ENCODE data around the gene ALDH4A1.

ALDH4A1 gene

DNA sequence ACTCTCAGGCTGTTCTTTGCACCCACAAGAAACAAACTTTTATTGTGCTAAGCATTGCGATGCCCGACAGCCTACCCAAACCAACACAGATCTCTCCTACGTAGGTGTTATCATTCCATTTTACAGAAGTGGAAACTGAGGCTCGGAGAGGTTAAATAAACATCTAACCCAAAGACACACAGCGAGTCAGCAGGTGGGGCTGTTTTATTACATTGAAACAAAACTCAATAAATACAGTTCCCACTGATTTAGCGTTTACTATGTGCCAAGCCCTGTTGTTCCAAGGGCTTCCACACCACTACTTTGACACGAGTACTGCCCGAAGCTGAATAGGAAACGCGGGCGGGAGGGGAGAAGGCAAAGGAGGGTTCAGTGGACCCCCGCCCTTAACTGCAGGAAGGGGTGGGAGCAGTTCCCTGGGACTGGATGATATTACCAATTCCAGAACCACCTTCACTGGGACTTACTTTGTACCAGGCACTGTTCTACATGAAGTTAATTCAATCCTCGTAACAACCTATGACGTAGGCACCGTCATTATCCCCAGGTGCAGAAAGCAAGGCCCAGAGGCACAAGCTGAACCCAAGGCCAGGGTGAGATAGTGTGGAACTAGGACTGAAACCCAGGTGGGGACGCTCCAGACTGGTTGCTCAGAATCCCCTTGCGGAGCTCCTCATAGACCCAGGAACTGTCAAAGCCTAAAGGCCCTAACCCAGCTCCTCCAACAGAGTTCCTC is 19.3 kb upstream of the ALDH4A1 start:
- TF ChIP-seq, protein P1, sequence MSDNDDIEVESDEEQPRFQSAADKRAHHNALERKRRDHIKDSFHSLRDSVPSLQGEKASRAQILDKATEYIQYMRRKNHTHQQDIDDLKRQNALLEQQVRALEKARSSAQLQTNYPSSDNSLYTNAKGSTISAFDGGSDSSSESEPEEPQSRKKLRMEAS (IDR thresholded peaks at IDR 0.05) = no peak

DNA sequence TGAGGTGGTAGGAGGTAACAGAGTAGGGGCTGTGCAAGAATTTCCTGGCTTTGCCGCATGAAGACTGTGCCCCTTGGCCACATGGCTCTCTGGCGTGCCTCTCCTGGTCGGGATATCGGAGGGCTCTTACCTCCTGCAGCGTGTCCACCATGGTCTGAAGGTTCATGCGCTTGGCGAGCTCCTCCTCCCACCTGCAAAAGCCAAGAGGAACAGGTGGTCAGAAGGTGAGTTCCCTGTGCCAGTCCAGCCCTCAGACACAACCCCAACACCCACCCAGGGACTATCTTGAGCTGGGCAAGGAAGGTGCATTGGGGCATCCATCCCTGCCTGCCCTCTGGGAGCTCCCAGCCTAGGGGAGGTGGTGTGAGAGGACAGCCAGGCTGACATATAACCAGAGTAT is 18.6 kb upstream of the ALDH4A1 start:
- TF ChIP-seq, protein P2, sequence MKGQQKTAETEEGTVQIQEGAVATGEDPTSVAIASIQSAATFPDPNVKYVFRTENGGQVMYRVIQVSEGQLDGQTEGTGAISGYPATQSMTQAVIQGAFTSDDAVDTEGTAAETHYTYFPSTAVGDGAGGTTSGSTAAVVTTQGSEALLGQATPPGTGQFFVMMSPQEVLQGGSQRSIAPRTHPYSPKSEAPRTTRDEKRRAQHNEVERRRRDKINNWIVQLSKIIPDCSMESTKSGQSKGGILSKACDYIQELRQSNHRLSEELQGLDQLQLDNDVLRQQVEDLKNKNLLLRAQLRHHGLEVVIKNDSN (IDR thresholded peaks at IDR 0.05) = no peak
- TF ChIP-seq TCF12 (IDR thresholded peaks at IDR 0.05; ENCODE audit: low read depth) (no peak), RAD21 (IDR thresholded peaks at IDR 0.05; ENCODE audit: low read depth) (no peak), FOXM1 (IDR thresholded peaks at IDR 0.05; ENCODE audit: borderline replicate concordance, low read depth) (no peak), EP300 (IDR thresholded peaks at IDR 0.05; ENCODE audit: borderline replicate concordance) (no peak), NFIC (IDR thresholded peaks at IDR 0.05) (no peak), CREB1 (IDR thresholded peaks at IDR 0.05; ENCODE audit: low read depth) (no peak), TAF1 (IDR thresholded peaks at IDR 0.05; ENCODE audit: low read depth) (no peak), ZBTB7A (IDR thresholded peaks at IDR 0.05; ENCODE audit: low read depth) (no peak), EGR1 (IDR thresholded peaks at IDR 0.05) (no peak), YY1 (IDR thresholded peaks at IDR 0.05; ENCODE audit: low read depth) (no peak), CEBPB (IDR thresholded peaks at IDR 0.05) (no peak), TEAD4 (IDR thresholded peaks at IDR 0.05) (no peak)
- TF ChIP-seq, protein P1 (IDR thresholded peaks at IDR 0.05) = no peak
- TF ChIP-seq, protein P3, sequence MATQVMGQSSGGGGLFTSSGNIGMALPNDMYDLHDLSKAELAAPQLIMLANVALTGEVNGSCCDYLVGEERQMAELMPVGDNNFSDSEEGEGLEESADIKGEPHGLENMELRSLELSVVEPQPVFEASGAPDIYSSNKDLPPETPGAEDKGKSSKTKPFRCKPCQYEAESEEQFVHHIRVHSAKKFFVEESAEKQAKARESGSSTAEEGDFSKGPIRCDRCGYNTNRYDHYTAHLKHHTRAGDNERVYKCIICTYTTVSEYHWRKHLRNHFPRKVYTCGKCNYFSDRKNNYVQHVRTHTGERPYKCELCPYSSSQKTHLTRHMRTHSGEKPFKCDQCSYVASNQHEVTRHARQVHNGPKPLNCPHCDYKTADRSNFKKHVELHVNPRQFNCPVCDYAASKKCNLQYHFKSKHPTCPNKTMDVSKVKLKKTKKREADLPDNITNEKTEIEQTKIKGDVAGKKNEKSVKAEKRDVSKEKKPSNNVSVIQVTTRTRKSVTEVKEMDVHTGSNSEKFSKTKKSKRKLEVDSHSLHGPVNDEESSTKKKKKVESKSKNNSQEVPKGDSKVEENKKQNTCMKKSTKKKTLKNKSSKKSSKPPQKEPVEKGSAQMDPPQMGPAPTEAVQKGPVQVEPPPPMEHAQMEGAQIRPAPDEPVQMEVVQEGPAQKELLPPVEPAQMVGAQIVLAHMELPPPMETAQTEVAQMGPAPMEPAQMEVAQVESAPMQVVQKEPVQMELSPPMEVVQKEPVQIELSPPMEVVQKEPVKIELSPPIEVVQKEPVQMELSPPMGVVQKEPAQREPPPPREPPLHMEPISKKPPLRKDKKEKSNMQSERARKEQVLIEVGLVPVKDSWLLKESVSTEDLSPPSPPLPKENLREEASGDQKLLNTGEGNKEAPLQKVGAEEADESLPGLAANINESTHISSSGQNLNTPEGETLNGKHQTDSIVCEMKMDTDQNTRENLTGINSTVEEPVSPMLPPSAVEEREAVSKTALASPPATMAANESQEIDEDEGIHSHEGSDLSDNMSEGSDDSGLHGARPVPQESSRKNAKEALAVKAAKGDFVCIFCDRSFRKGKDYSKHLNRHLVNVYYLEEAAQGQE (IDR thresholded peaks at IDR 0.05; ENCODE audit: low read depth) = no peak

DNA sequence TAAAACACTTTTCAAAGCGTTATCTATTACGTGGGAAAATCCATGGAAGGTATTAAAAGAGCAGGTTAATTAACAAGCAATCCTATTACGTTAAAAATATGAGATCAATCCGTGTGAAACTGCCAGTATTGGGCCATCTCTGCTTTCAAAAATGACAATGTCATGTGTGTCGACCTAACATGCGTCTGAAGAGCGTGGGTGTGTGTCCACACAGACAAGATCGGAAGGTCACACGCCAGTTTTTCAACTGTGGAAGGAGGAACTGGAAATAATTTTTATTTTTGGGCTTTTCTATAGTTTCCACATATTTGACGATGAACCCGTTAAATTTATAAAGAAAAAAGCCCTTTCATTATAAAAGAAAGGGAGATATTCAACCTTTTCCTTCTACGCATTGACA is 17.6 kb upstream of the ALDH4A1 start:
- TF ChIP-seq FOXM1 (IDR thresholded peaks at IDR 0.05; ENCODE audit: borderline replicate concordance, low read depth) (no peak), TEAD4 (IDR thresholded peaks at IDR 0.05) (no peak), TAF1 (IDR thresholded peaks at IDR 0.05; ENCODE audit: low read depth) (no peak), CREB1 (IDR thresholded peaks at IDR 0.05; ENCODE audit: low read depth) (no peak), CEBPB (IDR thresholded peaks at IDR 0.05) (no peak)
- TF ChIP-seq, protein P1 (IDR thresholded peaks at IDR 0.05) = no peak

DNA sequence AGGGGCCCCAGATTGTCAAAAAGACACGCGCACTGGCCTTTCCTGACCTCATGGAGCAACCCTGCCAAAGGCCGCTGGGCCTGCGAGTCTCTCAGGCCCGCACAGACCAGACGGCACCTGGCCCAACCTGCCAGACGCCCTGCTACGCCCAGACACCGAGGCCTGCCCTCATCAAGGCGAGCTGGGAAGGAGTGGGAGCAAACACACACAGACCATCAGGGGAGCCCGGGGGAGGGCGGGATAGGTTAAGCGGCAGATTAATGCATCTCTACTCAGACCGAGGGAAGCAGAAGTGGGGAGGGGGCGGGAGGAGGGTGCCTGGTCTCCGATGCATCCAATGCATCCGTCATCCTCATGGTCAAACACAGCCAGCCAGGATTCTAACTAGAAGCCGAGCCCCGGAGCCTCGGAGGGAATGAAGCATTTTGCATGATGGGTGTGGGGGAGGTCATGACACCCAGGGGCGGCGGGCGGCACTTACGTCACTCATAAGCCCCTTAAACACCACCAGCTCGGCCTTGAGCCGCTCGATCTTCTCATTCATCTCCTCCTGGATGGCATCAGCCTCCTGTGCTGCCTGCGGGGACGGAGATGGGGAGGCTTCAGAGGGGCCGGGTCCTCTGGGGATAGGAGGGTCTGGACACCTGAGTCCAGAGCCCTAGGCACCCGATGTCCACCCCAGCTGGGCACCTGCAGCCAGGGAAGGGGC is 17.0 kb upstream of the ALDH4A1 start:
- TF ChIP-seq ZBTB7A (IDR thresholded peaks at IDR 0.05; ENCODE audit: low read depth) (no peak), TCF12 (IDR thresholded peaks at IDR 0.05; ENCODE audit: low read depth) (no peak), NFIC (IDR thresholded peaks at IDR 0.05) (no peak), CEBPB (IDR thresholded peaks at IDR 0.05) (no peak)

DNA sequence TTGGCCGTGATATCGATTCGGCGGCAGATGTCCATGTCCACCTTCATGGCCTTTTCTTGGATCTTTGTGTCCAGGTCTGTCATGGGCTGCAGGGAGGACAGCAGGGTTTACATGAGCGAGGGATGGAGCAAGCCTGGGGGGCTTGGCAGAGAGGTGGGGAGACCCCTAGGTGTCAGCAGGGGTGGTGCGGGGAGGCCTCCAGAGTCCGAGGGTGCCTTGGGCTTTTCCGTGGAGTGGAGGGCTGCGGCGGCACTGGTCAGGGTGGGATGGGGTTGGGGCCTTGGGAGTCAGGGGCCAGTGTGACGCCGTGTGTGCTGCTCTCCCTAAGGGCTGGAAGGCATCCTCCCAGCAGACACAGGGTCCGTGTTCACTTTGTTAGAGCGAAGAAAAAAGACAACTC is 16.1 kb upstream of the ALDH4A1 start:
- no peak for TF ChIP-seq TCF12 (IDR thresholded peaks at IDR 0.05; ENCODE audit: low read depth)
- TF ChIP-seq, protein P1 (IDR thresholded peaks at IDR 0.05) = no peak
- no peak for TF ChIP-seq EGR1 (IDR thresholded peaks at IDR 0.05)
- TF ChIP-seq NFIC (IDR thresholded peaks at IDR 0.05) = no peak
- TF ChIP-seq YY1 (IDR thresholded peaks at IDR 0.05; ENCODE audit: low read depth) = no peak
- TF ChIP-seq, protein P2 (IDR thresholded peaks at IDR 0.05) = no peak
- TF ChIP-seq TEAD4 (IDR thresholded peaks at IDR 0.05) = no peak
- TF ChIP-seq, protein P3 (IDR thresholded peaks at IDR 0.05; ENCODE audit: low read depth) = no peak
- TF ChIP-seq FOXM1 (IDR thresholded peaks at IDR 0.05; ENCODE audit: borderline replicate concordance, low read depth) = no peak
